SK-N-SH treated with all-trans-retinoic acid at 6 μM for 48 hours (cell line): ENCODE measurements around the gene GSN.

Experiments
- ATAC-seq: fragments of 200-7000 bp; cut with Tn5 transposase; 3 replicates; pipeline ENCODE4 v1.9.1; 2020; ENCODE audit warnings: mild to moderate bottlenecking, moderate library complexity
- ARNTL ChIP-seq: fragments of 450-650 bp; formaldehyde crosslinking; IDR thresholded peaks from 2 replicates; pipeline ENCODE4 v1.5.0; 2020; ENCODE audit warnings: low read depth, mild to moderate bottlenecking, moderate library complexity, borderline replicate concordance
- BACH2 ChIP-seq: fragments of 250-450 bp; sonication (Bioruptor Pico); IDR thresholded peaks from 2 replicates; pipeline ENCODE4 v1.9.0; 2021; ENCODE audit warnings: mild to moderate bottlenecking, borderline replicate concordance
- CREB5 ChIP-seq: fragments of 250-450 bp; sonication (Bioruptor Pico); IDR thresholded peaks from 2 replicates; pipeline ENCODE4 v1.5.1; 2020; ENCODE audit warnings: low read depth, mild to moderate bottlenecking, moderate library complexity
- CSDC2 ChIP-seq: fragments of 250-450 bp; sonication (Bioruptor Pico); IDR thresholded peaks from 2 replicates; pipeline ENCODE4 v1.5.0; 2020; ENCODE audit warnings: mild to moderate bottlenecking, moderate library complexity
- CSRNP3 ChIP-seq: fragments of 250-450 bp; sonication (Bioruptor Pico); IDR thresholded peaks from 2 replicates; pipeline ENCODE4 v1.5.1; 2021; ENCODE audit warnings: mild to moderate bottlenecking, moderate library complexity
- GLIS3 ChIP-seq: fragments of 250-450 bp; sonication (Bioruptor Pico); IDR thresholded peaks from 2 replicates; pipeline ENCODE4 v1.5.0; 2020; ENCODE audit warnings: mild to moderate bottlenecking, moderate library complexity
- ISL1 ChIP-seq: fragments of 250-450 bp; sonication (Bioruptor Pico); IDR thresholded peaks from 2 replicates; pipeline ENCODE4 v2.1.2; 2022; ENCODE audit warnings: mild to moderate bottlenecking, moderate library complexity
- OSR1 ChIP-seq: fragments of 250-450 bp; sonication (Bioruptor Pico); IDR thresholded peaks from 2 replicates; pipeline ENCODE4 v1.8.0; 2022; ENCODE audit warnings: moderate library complexity, mild to moderate bottlenecking, inconsistent platforms
- PATZ1 ChIP-seq: fragments of 250-450 bp; sonication (Bioruptor Pico); IDR thresholded peaks from 2 replicates; pipeline ENCODE4 v1.8.0; 2020; ENCODE audit warnings: mild to moderate bottlenecking, moderate library complexity, borderline replicate concordance
- PPARA ChIP-seq: fragments of 250-450 bp; sonication (Bioruptor Pico); IDR thresholded peaks from 2 replicates; pipeline ENCODE4 v1.5.0; 2020; ENCODE audit warnings: mild to moderate bottlenecking, borderline replicate concordance
- SNAI2 ChIP-seq: fragments of 250-450 bp; sonication (Bioruptor Pico); IDR thresholded peaks from 2 replicates; pipeline ENCODE4 v1.5.0; 2020; ENCODE audit warnings: mild to moderate bottlenecking, moderate library complexity
- TCF4 ChIP-seq: fragments of 250-450 bp; sonication (Bioruptor Pico); IDR thresholded peaks from 2 replicates; pipeline ENCODE4 v1.8.0; 2021; ENCODE audit warnings: mild to moderate bottlenecking, moderate library complexity, borderline replicate concordance
- TOX ChIP-seq: fragments of 250-450 bp; sonication (Bioruptor Pico); IDR thresholded peaks from 2 replicates; pipeline ENCODE4 v1.8.0; 2021; ENCODE audit warnings: mild to moderate bottlenecking, moderate library complexity, borderline replicate concordance
- TSHZ2 ChIP-seq: fragments of 250-450 bp; sonication (Bioruptor Pico); IDR thresholded peaks from 2 replicates; pipeline ENCODE4 v1.5.0; 2020; ENCODE audit warnings: mild to moderate bottlenecking, moderate library complexity
- ZC3H10 ChIP-seq: fragments of 250-450 bp; sonication (Bioruptor Pico); IDR thresholded peaks from 2 replicates; pipeline ENCODE4 v1.5.1; 2021; ENCODE audit warnings: mild to moderate bottlenecking, moderate library complexity
- ZFP3 ChIP-seq: fragments of 250-450 bp; sonication (Bioruptor Pico); IDR thresholded peaks from 2 replicates; pipeline ENCODE4 v1.5.0; 2020; ENCODE audit warnings: mild to moderate bottlenecking, moderate library complexity
- ZFP30 ChIP-seq: fragments of 450-650 bp; formaldehyde crosslinking; IDR thresholded peaks from 2 replicates; pipeline ENCODE4 v1.5.0; 2022; ENCODE audit warnings: mild to moderate bottlenecking, moderate library complexity

GSN gene

GRCh38 chr9:121286688-121286972 lies 18.7 kb downstream of the GSN start:
- 0 out of 2 replicates have a peak, but pooled peaks have one; percentile 15 for TF ChIP-seq CSDC2 (CRISPR knock-in tag)
- no peak for TF ChIP-seq ZFP3 (CRISPR knock-in tag)
- no peak for ATAC-seq

GRCh38 chr9:121286973-121287741 lies 19.2 kb downstream of the GSN start:
- no peak for TF ChIP-seq BACH2
- no peak for TF ChIP-seq TOX
- TF ChIP-seq ZFP3 (CRISPR knock-in tag): no peak
- TF ChIP-seq TCF4 (CRISPR knock-in tag): no peak
- no peak for TF ChIP-seq PPARA (CRISPR knock-in tag)
- no peak for TF ChIP-seq TSHZ2 (CRISPR knock-in tag)
- TF ChIP-seq CSRNP3 (CRISPR knock-in tag): no peak
- TF ChIP-seq CREB5 (CRISPR knock-in tag): no peak
- TF ChIP-seq OSR1: no peak
- peak; percentile 62; the same call in 1 of the 2 replicates for TF ChIP-seq PATZ1 (CRISPR knock-in tag)
- no peak for TF ChIP-seq CSDC2 (CRISPR knock-in tag)
- no peak for TF ChIP-seq ZC3H10 (CRISPR knock-in tag)
- TF ChIP-seq GLIS3 (CRISPR knock-in tag): no peak
- TF ChIP-seq ZFP30 (CRISPR knock-in tag): no peak
- 0 out of 2 replicates have a peak, but pooled peaks have one; percentile 16 for TF ChIP-seq ISL1
- no peak for TF ChIP-seq SNAI2 (CRISPR knock-in tag)
- no peak for TF ChIP-seq ARNTL
- peak; percentile 78 for ATAC-seq

- TF ChIP-seq TSHZ2 (CRISPR knock-in tag) (no peak), ZFP3 (CRISPR knock-in tag) (no peak)
Observed at GRCh38 chr9:121288673-121289025, 20.7 kb downstream of the GSN start.

More at GRCh38 chr9:121288673-121289025, 20.7 kb downstream of the GSN start:
- no peak for ATAC-seq
